Sigmoid colon (tissue), 4 donors: ENCODE measurements around the gene BDKRB1.

Experiments
- EP300 ChIP-seq, 4 donors: sonication (generic); formaldehyde crosslinking; IDR thresholded peaks; one replicate each; pipeline ENCODE4 v1.6.1; 2017; ENCODE audit warnings: antibody characterized with exemption in 4 of 4
- POLR2A ChIP-seq, 2 donors: fragments of 450-650 bp; IDR thresholded peaks; one replicate each; pipeline ENCODE4 v1.6.1; 2016; ENCODE audit warnings: antibody characterized with exemption in 2 of 2, mild to moderate bottlenecking in 2 of 2, moderate library complexity in 2 of 2
- TF ChIP-seq, protein P1 (sequence below), 4 experiments: fragments of 450-650 bp in 3 of 4; fragments of 200-600 bp in 1 of 4; IDR thresholded peaks; one replicate each; pipeline ENCODE4 v1.5.1; 2016 to 2019; ENCODE audit warnings: antibody characterized with exemption in 4 of 4, mild to moderate bottlenecking in 3 of 4, moderate library complexity in 2 of 4

DNA sequence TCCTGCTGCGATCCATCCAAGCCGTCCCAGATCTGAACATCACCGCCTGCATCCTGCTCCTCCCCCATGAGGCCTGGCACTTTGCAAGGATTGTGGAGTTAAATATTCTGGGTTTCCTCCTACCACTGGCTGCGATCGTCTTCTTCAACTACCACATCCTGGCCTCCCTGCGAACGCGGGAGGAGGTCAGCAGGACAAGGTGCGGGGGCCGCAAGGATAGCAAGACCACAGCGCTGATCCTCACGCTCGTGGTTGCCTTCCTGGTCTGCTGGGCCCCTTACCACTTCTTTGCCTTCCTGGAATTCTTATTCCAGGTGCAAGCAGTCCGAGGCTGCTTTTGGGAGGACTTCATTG, 8.2 kb downstream of the BDKRB1 start:
- TF ChIP-seq, protein P1, sequence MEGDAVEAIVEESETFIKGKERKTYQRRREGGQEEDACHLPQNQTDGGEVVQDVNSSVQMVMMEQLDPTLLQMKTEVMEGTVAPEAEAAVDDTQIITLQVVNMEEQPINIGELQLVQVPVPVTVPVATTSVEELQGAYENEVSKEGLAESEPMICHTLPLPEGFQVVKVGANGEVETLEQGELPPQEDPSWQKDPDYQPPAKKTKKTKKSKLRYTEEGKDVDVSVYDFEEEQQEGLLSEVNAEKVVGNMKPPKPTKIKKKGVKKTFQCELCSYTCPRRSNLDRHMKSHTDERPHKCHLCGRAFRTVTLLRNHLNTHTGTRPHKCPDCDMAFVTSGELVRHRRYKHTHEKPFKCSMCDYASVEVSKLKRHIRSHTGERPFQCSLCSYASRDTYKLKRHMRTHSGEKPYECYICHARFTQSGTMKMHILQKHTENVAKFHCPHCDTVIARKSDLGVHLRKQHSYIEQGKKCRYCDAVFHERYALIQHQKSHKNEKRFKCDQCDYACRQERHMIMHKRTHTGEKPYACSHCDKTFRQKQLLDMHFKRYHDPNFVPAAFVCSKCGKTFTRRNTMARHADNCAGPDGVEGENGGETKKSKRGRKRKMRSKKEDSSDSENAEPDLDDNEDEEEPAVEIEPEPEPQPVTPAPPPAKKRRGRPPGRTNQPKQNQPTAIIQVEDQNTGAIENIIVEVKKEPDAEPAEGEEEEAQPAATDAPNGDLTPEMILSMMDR (IDR thresholded peaks at IDR 0.05) = no peak
- TF ChIP-seq EP300 (IDR thresholded peaks at IDR 0.05) = no peak
- no peak for TF ChIP-seq POLR2A (IDR thresholded peaks at IDR 0.05)
